A549 treated with AZD9567 at 1 μM for 4 hours (cell line): ENCODE measurements around the gene FAM185A. TPM values are rescaled to one million over a fixed set of nuclear protein-coding genes. Genes with fewer than 3 reads are reported as not detected.

Source experiments
- total RNA-seq: library from RNA; stranded (reverse); fragments of 200-300 nt; extraction: Qiagen RNA extraction; gene quantifications from 5 replicates; pipeline ENCODE4 v1.2.3, GENCODE V29; 2022; ENCODE audit not compliant: insufficient read depth

The FAM185A gene
- 6.1 to 12.7 TPM (median 7.2 TPM) in 5 replicates for total RNA-seq

GRCh38 chr7:102748605-102749444 is at the start of gene FAM185A:
Gene FAM185A (plus strand): TSS chr7:102748999. CDS start chr7:102749208, 209 bp downstream.

Other genes starting within 250 kb of the FAM185A start
- 1.5 to 2.2 TPM (median 1.8 TPM) in 5 replicates for gene RASA4B, start 231.2 kb upstream of the FAM185A start, total RNA-seq
- 2.4 to 3.8 TPM (median 2.8 TPM) in 4 of 5 replicates, not detected in the other for gene UPK3BL2, start 205.3 kb upstream of the FAM185A start, total RNA-seq
- 0.07 TPM in 1 of 5 replicates, not detected in the others for gene SPDYE2, start 197.8 kb upstream of the FAM185A start, total RNA-seq
- 14.1 to 45.7 TPM (median 36.2 TPM) in 5 replicates for gene POLR2J3, start 176.4 kb upstream of the FAM185A start, total RNA-seq
- gene RASA4, start 132.2 kb upstream of the FAM185A start, total RNA-seq: 2.0 to 3.1 TPM (median 2.4 TPM) in 4 of 5 replicates, not detected in the other
- 13.9 to 18.5 TPM (median 16.2 TPM) in 5 replicates for gene UPK3BL1, start 106.2 kb upstream of the FAM185A start, total RNA-seq
- not detected in 5 replicates for gene SPDYE2B, start 98.7 kb upstream of the FAM185A start, total RNA-seq
- 0.33 to 0.69 TPM (median 0.59 TPM) in 4 of 5 replicates, not detected in the other for gene POLR2J2, start 77.3 kb upstream of the FAM185A start, total RNA-seq
- 0.05 to 0.17 TPM (median 0.09 TPM) in 3 of 5 replicates, not detected in the others for gene LRRC17, start 164.0 kb downstream of the FAM185A start, total RNA-seq